ENCODE measurements around the gene KRTAP4-8.

KRTAP4-8 gene

GRCh38 chr17:41140360-41141131 lies 42.6 kb upstream of the KRTAP4-8 start, which contains the start of gene KRTAP4-6:
Gene KRTAP4-6, minus strand, starts transcription at chr17:41140544. Its CDS starts 57 bp downstream, at chr17:41140487.
- TF ChIP-seq EP300 (IDR thresholded peaks at IDR 0.05; ENCODE audit: borderline replicate concordance), result no peak
- TF ChIP-seq EGR1 (IDR thresholded peaks at IDR 0.05), result no peak
- no peak for TF ChIP-seq USF1 (IDR thresholded peaks at IDR 0.05)
- TF ChIP-seq CEBPB (IDR thresholded peaks at IDR 0.05), result no peak
- no peak for TF ChIP-seq REST (IDR thresholded peaks at IDR 0.05; ENCODE audit: low read depth)
- no peak for TF ChIP-seq TEAD4 (IDR thresholded peaks at IDR 0.05)
- no peak for TF ChIP-seq TAF1 (IDR thresholded peaks at IDR 0.05; ENCODE audit: low read depth)

GRCh38 chr17:41133880-41134735 lies 36.2 kb upstream of the KRTAP4-8 start:
- TF ChIP-seq FOXM1 (IDR thresholded peaks at IDR 0.05; ENCODE audit: borderline replicate concordance, low read depth) (no peak), ZBTB7A (IDR thresholded peaks at IDR 0.05; ENCODE audit: low read depth) (no peak), EP300 (IDR thresholded peaks at IDR 0.05; ENCODE audit: borderline replicate concordance) (no peak), RAD21 (IDR thresholded peaks at IDR 0.05; ENCODE audit: low read depth) (no peak), EGR1 (IDR thresholded peaks at IDR 0.05) (no peak), REST (IDR thresholded peaks at IDR 0.05; ENCODE audit: low read depth) (no peak), TAF1 (IDR thresholded peaks at IDR 0.05; ENCODE audit: low read depth) (no peak), NFIC (IDR thresholded peaks at IDR 0.05) (no peak), TEAD4 (IDR thresholded peaks at IDR 0.05) (no peak), CEBPB (IDR thresholded peaks at IDR 0.05) (no peak), USF1 (IDR thresholded peaks at IDR 0.05) (no peak), YY1 (IDR thresholded peaks at IDR 0.05; ENCODE audit: low read depth) (no peak), MAX (IDR thresholded peaks at IDR 0.05) (no peak), CREB1 (IDR thresholded peaks at IDR 0.05; ENCODE audit: low read depth) (no peak), TCF12 (IDR thresholded peaks at IDR 0.05; ENCODE audit: low read depth) (no peak)

- TF ChIP-seq FOXM1 (IDR thresholded peaks at IDR 0.05; ENCODE audit: borderline replicate concordance, low read depth) (no peak), EP300 (IDR thresholded peaks at IDR 0.05; ENCODE audit: borderline replicate concordance) (no peak), NFIC (IDR thresholded peaks at IDR 0.05) (no peak), USF1 (IDR thresholded peaks at IDR 0.05) (no peak), TCF12 (IDR thresholded peaks at IDR 0.05; ENCODE audit: low read depth) (no peak), REST (IDR thresholded peaks at IDR 0.05; ENCODE audit: low read depth) (no peak), EGR1 (IDR thresholded peaks at IDR 0.05) (no peak), CREB1 (IDR thresholded peaks at IDR 0.05; ENCODE audit: low read depth) (no peak), CEBPB (IDR thresholded peaks at IDR 0.05) (no peak), TAF1 (IDR thresholded peaks at IDR 0.05; ENCODE audit: low read depth) (no peak), RAD21 (IDR thresholded peaks at IDR 0.05; ENCODE audit: low read depth) (no peak), ZBTB7A (IDR thresholded peaks at IDR 0.05; ENCODE audit: low read depth) (no peak), MAX (IDR thresholded peaks at IDR 0.05) (no peak), YY1 (IDR thresholded peaks at IDR 0.05; ENCODE audit: low read depth) (no peak)
These were observed 34.0 kb upstream of the KRTAP4-8 start for GRCh38 chr17:41131979-41132378.
